Right lobe of liver (tissue), 4 donors: ENCODE results near the gene PCNX3.

Experiments
- POLR2A ChIP-seq: fragments of 450-650 bp; IDR thresholded peaks from one replicate; pipeline ENCODE4 v1.6.1; 2017; ENCODE audit warnings: antibody characterized with exemption, mild to moderate bottlenecking
- TF ChIP-seq, protein P1 (sequence below), 4 donors: fragments of 200-600 bp in 3 of 4; fragments of 450-650 bp in 1 of 4; IDR thresholded peaks; one replicate each; pipeline versions ENCODE4 v1.5.1 to v1.8.0; 2016 to 2022; ENCODE audit warnings: antibody characterized with exemption in 4 of 4, mild to moderate bottlenecking in 2 of 4
- donor health status: DM: no; HTN: no; CAD: no.
- donor health status: DM: no; HTN: no; CAD: no.
- donor health status: DM: no; HTN: yes; CAD: no.

DNA sequence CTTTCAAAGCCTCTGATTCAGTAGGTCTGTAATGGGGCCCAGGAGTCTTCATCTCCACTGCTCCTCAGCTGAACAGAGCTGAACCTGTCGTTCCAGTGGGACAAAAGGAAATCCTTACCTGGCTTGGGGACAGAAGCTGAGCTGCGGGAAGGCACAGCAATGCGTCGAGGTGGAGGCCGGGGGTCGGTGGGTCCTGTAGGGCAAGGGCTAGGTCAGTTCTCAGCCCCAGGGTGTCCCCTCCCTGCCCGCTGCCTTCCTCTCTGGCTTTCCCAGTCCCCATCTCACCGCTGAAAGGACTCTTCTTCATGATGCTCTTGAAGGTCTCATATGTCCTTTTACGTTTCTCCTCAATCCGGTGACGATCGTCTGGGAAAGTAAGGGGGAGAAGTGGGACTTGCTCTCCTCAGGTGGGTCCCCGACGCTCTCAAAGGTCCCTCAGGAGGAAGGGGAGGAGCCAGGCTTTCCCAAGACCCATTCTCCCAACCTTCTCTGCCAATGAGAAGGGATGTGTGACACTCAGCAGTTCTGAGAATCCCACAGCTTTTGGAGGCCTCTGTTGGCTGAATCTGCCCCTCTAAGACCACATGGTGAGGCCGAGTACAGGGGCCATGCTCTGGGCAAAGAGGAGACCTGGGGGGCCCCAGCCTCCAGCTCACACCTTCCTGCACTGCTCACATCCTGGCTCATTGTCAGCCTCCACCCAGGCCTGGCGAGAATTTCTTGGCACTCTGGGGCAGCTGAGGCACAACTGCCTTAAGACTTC, 40.2 kb downstream of the PCNX3 start:
- TF ChIP-seq, protein P1, sequence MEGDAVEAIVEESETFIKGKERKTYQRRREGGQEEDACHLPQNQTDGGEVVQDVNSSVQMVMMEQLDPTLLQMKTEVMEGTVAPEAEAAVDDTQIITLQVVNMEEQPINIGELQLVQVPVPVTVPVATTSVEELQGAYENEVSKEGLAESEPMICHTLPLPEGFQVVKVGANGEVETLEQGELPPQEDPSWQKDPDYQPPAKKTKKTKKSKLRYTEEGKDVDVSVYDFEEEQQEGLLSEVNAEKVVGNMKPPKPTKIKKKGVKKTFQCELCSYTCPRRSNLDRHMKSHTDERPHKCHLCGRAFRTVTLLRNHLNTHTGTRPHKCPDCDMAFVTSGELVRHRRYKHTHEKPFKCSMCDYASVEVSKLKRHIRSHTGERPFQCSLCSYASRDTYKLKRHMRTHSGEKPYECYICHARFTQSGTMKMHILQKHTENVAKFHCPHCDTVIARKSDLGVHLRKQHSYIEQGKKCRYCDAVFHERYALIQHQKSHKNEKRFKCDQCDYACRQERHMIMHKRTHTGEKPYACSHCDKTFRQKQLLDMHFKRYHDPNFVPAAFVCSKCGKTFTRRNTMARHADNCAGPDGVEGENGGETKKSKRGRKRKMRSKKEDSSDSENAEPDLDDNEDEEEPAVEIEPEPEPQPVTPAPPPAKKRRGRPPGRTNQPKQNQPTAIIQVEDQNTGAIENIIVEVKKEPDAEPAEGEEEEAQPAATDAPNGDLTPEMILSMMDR (IDR thresholded peaks at IDR 0.05): no peak
- no peak for TF ChIP-seq POLR2A
